Heart right ventricle (tissue), 16 donors: Measurements from ENCODE around the gene TAAR1. TPM values are rescaled to one million over a fixed set of nuclear protein-coding genes. Genes with fewer than 3 reads are reported as not detected.

Experiments used
- ATAC-seq, 8 donors: fragments of 200-7000 bp; cut with Tn5 transposase; one replicate each; pipeline ENCODE4 v1.9.1; 2020; ENCODE audit warnings: mild to moderate bottlenecking in 8 of 8, moderate library complexity in 8 of 8, moderate number of reproducible peaks in 1 of 8
- DNase-seq, 2 donors: peaks; one replicate each; pipeline ENCODE4 v3.0.0-alpha.2; 2020
- H3K27ac ChIP-seq, 10 donors: fragments of 200-600 bp; sonication (generic) in 2 of 10; one replicate each; pipeline versions ENCODE4 v1.5.0 to v1.8.0; 2020 to 2022; ENCODE audit warnings: mild to moderate bottlenecking in 3 of 10
- H3K27me3 ChIP-seq, 7 donors: fragments of 200-600 bp; one replicate each; pipeline ENCODE4 v1.8.0; 2021 to 2022; ENCODE audit warnings: mild to moderate bottlenecking in 2 of 7
- H3K36me3 ChIP-seq, 9 donors: fragments of 200-600 bp; sonication (generic) in 1 of 9; one replicate each; pipeline versions ENCODE4 v1.5.0 to v1.8.0; 2020 to 2022; ENCODE audit warnings: mild to moderate bottlenecking in 2 of 9
- H3K4me1 ChIP-seq, 9 donors: fragments of 200-600 bp; sonication (generic) in 1 of 9; one replicate each; pipeline versions ENCODE4 v1.5.0 to v1.8.0; 2020 to 2022; ENCODE audit warnings: mild to moderate bottlenecking in 4 of 9
- H3K4me3 ChIP-seq, 10 donors: fragments of 200-600 bp; sonication (generic) in 2 of 10; one replicate each; pipeline versions ENCODE4 v1.5.0 to v1.8.0; 2020 to 2022; ENCODE audit warnings: mild to moderate bottlenecking in 7 of 10, moderate library complexity in 2 of 10
- H3K9me3 ChIP-seq, 11 donors: fragments of 200-600 bp in 10 of 11; sonication (generic) in 2 of 11; one replicate each; pipeline versions ENCODE4 v1.5.0 to v1.8.0; 2013 to 2022; ENCODE audit warnings: mild to moderate bottlenecking in 2 of 11, control low read depth in 1 of 11, moderate library complexity in 1 of 11
- WGBS, 2 donors: extraction: QIAGEN DNeasy Blood & Tissue Kit; methylation state at CpG; one replicate each; pipeline ENCODE4 v1.1.7; 2013; ENCODE audit warnings: inconsistent platforms in 1 of 2; 5-methylcytosine and 5-hydroxymethylcytosine counted together
- intact Hi-C, 10 donors: fragments of 100-400 bp; cut with DNase I; formaldehyde crosslinking; loops; one replicate each; pipeline versions ENCODE4 v1.11.1 to v1.14.2; 2022
- polyA plus RNA-seq, 2 donors: library from polyadenylated mRNA; stranded (reverse); fragments of 200-250 nt; gene quantifications; one replicate each; pipeline ENCODE4 v1.2.3, GENCODE V29; 2013
- total RNA-seq, 10 donors: library from RNA; stranded (reverse); fragmentation: NEBNext Ultra II Directional in 3 of 10; extraction: Animal tissue kit (Norgen Biotek cat#: 25700) in 3 of 10; gene quantifications; one replicate each; pipeline versions ENCODE4 v1.2.1 to v1.2.4, GENCODE V29; 2021 to 2023
- TF ChIP-seq, protein P1 (sequence below), 9 donors: fragments of 200-600 bp; sonication (generic) in 2 of 9; IDR thresholded peaks; one replicate each; pipeline versions ENCODE4 v1.5.0 to v1.8.0; 2021 to 2022; ENCODE audit warnings: antibody characterized with exemption in 9 of 9, mild to moderate bottlenecking in 5 of 9, moderate library complexity in 1 of 9
- donor health status: Arrhythmogenic right ventricular cardiomyopathy.
- donor health status: ischemic (EF 13 %, LVEDD 7.1; RV severe dilation, severe dysfunction).
- donor health status: healthy with polysubstance abuse.
- donor health status: DM: no; HTN: yes; CAD: no.
- donor health status: DM: no; HTN: no; CAD: no.
- donor health status: ischemic (EF 25% LVEDD 6.9; RV normal size, moderate dysfunction).
- donor health status: ischemic (EF 25% LVEDD 5.7; RV mildly dilated, moderate dysfunction).
- donor health status: healthy.
- donor health status: DM: yes; HTN: yes; CAD: no.
- donor health status: Ischemic cardiomyopathy.
- donor health status: ischemic (EF 35%, LVEDD 5.7; RV mildly dilated, moderate dysfunction).
- donor health status: nonischemic (EF 11% LVEDD 7.7; RV severe dilation, severe dysfunction).
- donor health status: DM: yes; HTN: yes; CAD: no.
- donor health status: PGD.
- donor health status: ischemic (EF 29% LVEDD 5.4; RV normal size, mild dysfunction).
- donor health status: nonischemic (EF 23%, LVEDD 6.1; RV moderate dilation, normal function).

TAAR1 gene
- total and polyA plus RNA-seq, 12 donors, result not detected

GRCh38 chr6:132671295-132671694 is 12.3 kb upstream of the TAAR1 start:
- Histone ChIP-seq H3K36me3 (no peaks in the 10 kb centered on the region), H3K27ac (no peak overlapping the region), H3K4me1 (peaks cover 0 to 21% (median 0%) of the 10 kb centered on the region in 9 donors), H3K4me3 (no peak overlapping the region), H3K9me3 (no peaks in the 10 kb centered on the region), H3K27me3 (peaks cover 0 to 6% (median 0%) of the 10 kb centered on the region in 7 donors)
- DNase-seq (no peak), ATAC-seq (no peak)
- WGBS, 2 donors, result 88 to 90% methylated on average over 1 of the region's 1 CpG
- TF ChIP-seq, protein P1, sequence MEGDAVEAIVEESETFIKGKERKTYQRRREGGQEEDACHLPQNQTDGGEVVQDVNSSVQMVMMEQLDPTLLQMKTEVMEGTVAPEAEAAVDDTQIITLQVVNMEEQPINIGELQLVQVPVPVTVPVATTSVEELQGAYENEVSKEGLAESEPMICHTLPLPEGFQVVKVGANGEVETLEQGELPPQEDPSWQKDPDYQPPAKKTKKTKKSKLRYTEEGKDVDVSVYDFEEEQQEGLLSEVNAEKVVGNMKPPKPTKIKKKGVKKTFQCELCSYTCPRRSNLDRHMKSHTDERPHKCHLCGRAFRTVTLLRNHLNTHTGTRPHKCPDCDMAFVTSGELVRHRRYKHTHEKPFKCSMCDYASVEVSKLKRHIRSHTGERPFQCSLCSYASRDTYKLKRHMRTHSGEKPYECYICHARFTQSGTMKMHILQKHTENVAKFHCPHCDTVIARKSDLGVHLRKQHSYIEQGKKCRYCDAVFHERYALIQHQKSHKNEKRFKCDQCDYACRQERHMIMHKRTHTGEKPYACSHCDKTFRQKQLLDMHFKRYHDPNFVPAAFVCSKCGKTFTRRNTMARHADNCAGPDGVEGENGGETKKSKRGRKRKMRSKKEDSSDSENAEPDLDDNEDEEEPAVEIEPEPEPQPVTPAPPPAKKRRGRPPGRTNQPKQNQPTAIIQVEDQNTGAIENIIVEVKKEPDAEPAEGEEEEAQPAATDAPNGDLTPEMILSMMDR (IDR thresholded peaks at IDR 0.05), result no peak
- intact Hi-C loops, result loop anchor here in 5 of 10 donors (10.0 kb wide), 2 partner anchors 94 to 124 kb away; partner anchors contain the start of gene SLC18B1 (in 3 of the 5)

DNA sequence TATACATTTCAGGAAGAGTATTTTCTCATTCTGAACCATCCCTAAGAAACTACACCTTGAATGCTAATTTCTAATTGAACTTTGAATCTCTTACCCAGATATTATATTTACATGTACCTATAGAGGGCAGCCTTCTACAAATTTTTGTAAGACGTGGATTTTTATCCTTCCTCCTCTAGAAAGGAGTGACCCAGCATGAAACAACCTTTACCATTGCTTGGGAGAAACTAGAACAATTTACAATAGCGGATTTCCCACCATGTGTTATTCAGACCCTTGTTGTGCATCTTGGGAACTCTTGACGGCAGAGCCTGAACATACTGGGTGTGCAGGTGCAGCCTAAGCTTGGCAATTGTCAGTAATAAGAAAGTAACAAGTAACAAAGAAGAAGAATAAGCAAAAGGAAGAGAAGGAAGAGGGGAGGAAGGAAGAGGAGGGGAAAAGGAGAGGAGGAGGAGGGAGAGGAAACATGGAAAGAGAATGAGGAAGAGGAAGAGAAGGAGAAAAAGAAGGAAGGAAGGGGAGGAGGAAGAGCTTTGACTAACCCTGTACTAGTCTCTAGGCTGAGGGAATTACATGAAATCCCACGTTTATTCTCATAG is 10.8 kb upstream of the TAAR1 start:
- H3K27ac ChIP-seq, result peak overlapping the region in 1 of 10 donors; percentile 49
- DNase-seq, result no peak
- no peaks in the 10 kb centered on the region for H3K36me3 ChIP-seq
- H3K9me3 ChIP-seq, result no peaks in the 10 kb centered on the region
- WGBS, 2 donors, result 13 to 15% methylated on average over 4 of the region's 4 CpGs
- H3K27me3 ChIP-seq, result peaks cover 0 to 6% (median 0%) of the 10 kb centered on the region in 7 donors
- H3K4me3 ChIP-seq, result no peak overlapping the region
- H3K4me1 ChIP-seq, result peaks cover 0 to 12% (median 0%) of the 10 kb centered on the region in 9 donors
- ATAC-seq, result peak in 7 of 8 donors; percentile 33 to 75 (median 64)
- TF ChIP-seq, protein P1 (IDR thresholded peaks at IDR 0.05), result peak; percentile 16 to 68 (median 58)
- intact Hi-C loops, result loop anchor here in 8 of 10 donors (2.0 to 10.0 kb wide), 5 partner anchors 95 to 135 kb away; partner anchors contain the start of gene SLC18B1 (in 4 of the 8)

DNA sequence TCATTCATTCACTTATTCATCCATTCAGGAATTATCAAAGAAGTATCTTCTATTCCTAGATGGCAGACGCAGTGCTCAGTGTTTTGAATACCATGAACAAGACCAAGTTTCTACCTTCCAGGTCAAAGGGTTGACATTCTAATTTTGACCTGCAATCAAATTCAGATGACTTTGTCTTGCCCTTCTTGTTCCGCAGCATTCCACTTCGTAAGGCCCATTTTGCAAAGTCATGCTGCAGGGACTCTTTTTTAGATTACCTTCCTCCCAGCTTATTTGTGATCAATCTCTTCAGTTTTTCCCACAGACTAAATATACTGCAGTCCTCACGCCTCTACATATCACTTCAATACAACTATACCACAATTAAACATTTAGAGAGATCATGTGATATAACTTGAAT is 7.1 kb upstream of the TAAR1 start:
- Histone ChIP-seq H3K27me3 (no peaks in the 10 kb centered on the region), H3K9me3 (peaks cover 0 to 4% (median 0%) of the 10 kb centered on the region in 11 donors), H3K4me3 (no peak overlapping the region), H3K27ac (no peak overlapping the region), H3K36me3 (no peaks in the 10 kb centered on the region), H3K4me1 (peaks cover 0 to 12% (median 0%) of the 10 kb centered on the region in 9 donors)
- 77 to 88% methylated on average over 4 of the region's 4 CpGs for WGBS, 2 donors
- intact Hi-C loops, result loop anchor here in 4 of 10 donors (5.0 to 10.0 kb wide), 4 partner anchors 99 to 139 kb away; partner anchors contain the start of gene SLC18B1 (in 1 of the 4)
- TF ChIP-seq, protein P1 (IDR thresholded peaks at IDR 0.05), result no peak
- ATAC-seq, result no peak
- DNase-seq, result no peak

- ATAC-seq (no peak), DNase-seq (no peak)
- Histone ChIP-seq H3K4me3 (no peak overlapping the region), H3K27me3 (no peaks in the 10 kb centered on the region), H3K9me3 (peaks cover 0 to 4% (median 0%) of the 10 kb centered on the region in 11 donors), H3K4me1 (peaks cover 0 to under 1% (median 0%) of the 10 kb centered on the region in 9 donors), H3K36me3 (no peaks in the 10 kb centered on the region), H3K27ac (no peak overlapping the region)
- WGBS, 2 donors, result 92 to 97% methylated on average over 1 of the region's 1 CpG
- intact Hi-C loops, result loop anchor here in 4 of 10 donors (5.0 to 10.0 kb wide), 4 partner anchors 100 to 140 kb away; partner anchors contain the start of gene SLC18B1 (in 1 of the 4)
- TF ChIP-seq, protein P1 (IDR thresholded peaks at IDR 0.05), result no peak
Observed at GRCh38 chr6:132664309-132665034, 5.5 kb upstream of the TAAR1 start.
